RWPE1 (cell line): ENCODE measurements around the gene JMJD1C.
A peak's percentile ranks its signal among the peaks of the same experiment; 100 is the strongest.

ENCODE experiments used
- CTCF ChIA-PET: fragments of 350-600 bp; sonication (Branson Sonifier 250); formaldehyde crosslinking; extraction: SDS; loops from one replicate; lab custom pipeline; 2021; lab: Yijun Ruan, JAX
- POLR2A ChIA-PET: fragments of 400-600 bp; formaldehyde crosslinking; extraction: SDS; loops from one replicate; lab custom pipeline; 2020; ENCODE audit warnings: antibody characterized with exemption; ENCODE audit not compliant: low non-redundant PET; lab: Yijun Ruan, JAX
- DNase-seq: peaks from one replicate; pipeline ENCODE4 v3.0.0; 2012; ENCODE audit warnings: low spot score
- H3K27ac ChIP-seq: fragments of 450-650 bp; 2 replicates; pipeline ENCODE4 v1.5.1; 2017
- CTCF ChIP-seq: fragments of 450-650 bp; conservative IDR thresholded peaks from 2 replicates; pipeline ENCODE4 v1.5.1; 2017; ENCODE audit warnings: low read depth, mild to moderate bottlenecking

Gene JMJD1C

GRCh38 chr10:63142136-63142535 is 323.6 kb downstream of the JMJD1C start:
- ChIA-PET CTCF (interaction anchor here (0.7 to 1.0 kb wide), 2 partner anchors 13 to 16 kb away, joined by 3 read pairs; no protein-coding TSS in a partner anchor), POLR2A (no interaction called here)
- H3K27ac ChIP-seq: no peak overlapping the region
- DNase-seq: no peak
- TF ChIP-seq CTCF: no peak

GRCh38 chr10:63140077-63140476 is 325.7 kb downstream of the JMJD1C start:
- no peak for DNase-seq
- TF ChIP-seq CTCF: no peak
- ChIA-PET POLR2A (no interaction called here), CTCF (interaction anchor here (0.6 kb wide), 2 partner anchors 16 to 56 kb away, joined by 3 to 4 read pairs; no protein-coding TSS in a partner anchor)
- H3K27ac ChIP-seq: no peak overlapping the region

- H3K27ac ChIP-seq: no peak overlapping the region
- TF ChIP-seq CTCF: no peak
- POLR2A ChIA-PET: no interaction called here
- DNase-seq: no peak
- CTCF ChIA-PET: no interaction called here
These were observed 328.5 kb downstream of the JMJD1C start for GRCh38 chr10:63137306-63137705.

GRCh38 chr10:63133821-63134557 is 331.8 kb downstream of the JMJD1C start:
- H3K27ac ChIP-seq: peak overlapping the region; percentile 89
- no peak for TF ChIP-seq CTCF
- CTCF ChIA-PET: interaction anchor here (1.0 kb wide), 1 partner anchor 50 kb away, joined by 4 read pairs; no protein-coding TSS in a partner anchor
- POLR2A ChIA-PET: interaction anchor here (0.9 kb wide), 1 partner anchor 10 kb away, joined by 4 read pairs; no protein-coding TSS in a partner anchor
- no peak for DNase-seq

- CTCF ChIA-PET: interaction anchor here (0.6 to 1.0 kb wide), 3 partner anchors 11 to 686 kb away, joined by 3 to 4 read pairs (median 3); no protein-coding TSS in a partner anchor
- TF ChIP-seq CTCF: peak; percentile 14; the same call in 1 of the 2 replicates
- DNase-seq: peak; percentile 91
- peak within 1 kb of the TSS; percentile 89 for H3K27ac ChIP-seq
- POLR2A ChIA-PET: interaction anchor here (0.6 to 0.9 kb wide), 3 partner anchors 11 to 27 kb away, joined by 3 to 8 read pairs (median 4); no protein-coding TSS in a partner anchor
These were observed 332.5 kb downstream of the JMJD1C start, which contains the start of gene NRBF2 for GRCh38 chr10:63133056-63133820. TSS of gene NRBF2 (plus strand) at chr10:63133328. CDS start at chr10:63133471, 143 bp downstream.

- no peak for TF ChIP-seq CTCF
- no peak for DNase-seq
- CTCF ChIA-PET: interaction anchor here (0.5 to 0.8 kb wide), 3 partner anchors 12 to 687 kb away, joined by 3 read pairs; no protein-coding TSS in a partner anchor
- POLR2A ChIA-PET: interaction anchor here (0.6 to 0.9 kb wide), 3 partner anchors 11 to 27 kb away, joined by 3 to 8 read pairs (median 4); no protein-coding TSS in a partner anchor
- peak overlapping the region; percentile 89 for H3K27ac ChIP-seq
These were observed 333.1 kb downstream of the JMJD1C start for GRCh38 chr10:63132651-63133055.
